PC-3 (cell line): Measurements from ENCODE around the gene NEXN. TPM values are rescaled to one million over a fixed set of nuclear protein-coding genes. Genes with fewer than 3 reads are reported as not detected.

Experiments
- ATAC-seq: fragments of 200-7000 bp; cut with Tn5 transposase; 2 replicates; pipeline ENCODE4 v1.9.1; 2020; ENCODE audit warnings: mild to moderate bottlenecking, moderate library complexity
- BruUV-seq: library from RNA; stranded (reverse); fragments of 400-500 nt; replicated peaks from 2 replicates; lab custom pipeline; 2021; lab: Mats Ljungman, UMichigan
- CTCF ChIA-PET: fragments of 300-600 bp; sonication (Branson Sonifier 250); formaldehyde crosslinking; loops from one replicate; lab custom pipeline; 2022; ENCODE audit warnings: antibody characterized with exemption; lab: Charles Lee
- POLR2A ChIA-PET: fragments of 300-600 bp; sonication (Branson Sonifier 250); formaldehyde crosslinking; loops from one replicate; lab custom pipeline; 2022; ENCODE audit warnings: antibody characterized with exemption; ENCODE audit not compliant: unreplicated experiment; lab: Charles Lee
- DNase-seq: peaks from one replicate; pipeline ENCODE4 v3.0.0-alpha.2; 2015
- H2AFZ ChIP-seq: fragments of 300-600 bp; sonication (generic); 2 replicates; pipeline ENCODE4 v1.6.0; 2016; ENCODE audit warnings: antibody characterized with exemption, low read length
- H3F3A ChIP-seq: fragments of 300-600 bp; sonication (generic); one replicate; pipeline ENCODE4 v1.6.0; 2017; ENCODE audit warnings: antibody characterized with exemption, low read length, control low read depth, mild to moderate bottlenecking; ENCODE audit not compliant: unreplicated experiment
- H3K27ac ChIP-seq: fragments of 300-600 bp; sonication (generic); 2 replicates; pipeline ENCODE4 v1.5.1; 2016; ENCODE audit warnings: mild to moderate bottlenecking, low read length
- H3K27me3 ChIP-seq: fragments of 300-600 bp; sonication (generic); 2 replicates; pipeline ENCODE4 v1.6.1; 2016; ENCODE audit warnings: low read length, mixed read lengths
- H3K36me3 ChIP-seq: fragments of 300-600 bp; sonication (generic); 2 replicates; pipeline ENCODE4 v1.6.1; 2016; ENCODE audit warnings: low read depth, mixed run types, low read length, mixed read lengths
- H3K4me1 ChIP-seq: fragments of 300-600 bp; sonication (generic); 2 replicates; pipeline ENCODE4 v1.5.1; 2016; ENCODE audit warnings: low read length; ENCODE audit not compliant: insufficient read depth
- H3K4me2 ChIP-seq: fragments of 300-600 bp; sonication (generic); 2 replicates; pipeline ENCODE4 v1.6.0; 2016; ENCODE audit warnings: low read length
- H3K4me3 ChIP-seq: fragments of 300-600 bp; sonication (generic); 2 replicates; pipeline ENCODE4 v1.5.1; 2016; ENCODE audit warnings: mild to moderate bottlenecking, low read length, mixed read lengths
- H3K79me2 ChIP-seq: fragments of 300-600 bp; sonication (generic); 2 replicates; pipeline ENCODE4 v1.6.1; 2017; ENCODE audit warnings: low read length, mixed read lengths
- H3K9ac ChIP-seq: fragments of 300-600 bp; sonication (generic); 2 replicates; pipeline ENCODE4 v1.6.0; 2016; ENCODE audit warnings: mild to moderate bottlenecking, low read length
- H3K9me2 ChIP-seq: fragments of 300-600 bp; sonication (generic); replicated peaks from 2 replicates; pipeline ENCODE4 v1.6.1; 2016; ENCODE audit warnings: mixed run types, low read length, mixed read lengths
- H3K9me3 ChIP-seq: fragments of 300-600 bp; sonication (generic); 2 replicates; pipeline ENCODE4 v1.6.1; 2016; ENCODE audit warnings: low read length, mixed read lengths
- H4K20me1 ChIP-seq: fragments of 300-600 bp; sonication (generic); 2 replicates; pipeline ENCODE4 v1.6.1; 2016; ENCODE audit warnings: low read length, mixed read lengths
- CTCF ChIP-seq: fragments of 300-600 bp; sonication (generic); conservative IDR thresholded peaks from 2 replicates; pipeline ENCODE4 v1.5.1; 2017; ENCODE audit warnings: antibody characterized with exemption, low read depth, mild to moderate bottlenecking, low read length
- EZH2 ChIP-seq: fragments of 300-600 bp; sonication (generic); IDR thresholded peaks from one replicate; pipeline ENCODE4 v1.6.1; 2017; ENCODE audit warnings: antibody characterized with exemption, mild to moderate bottlenecking, low read length; ENCODE audit not compliant: unreplicated experiment
- EZH2phosphoT487 ChIP-seq: fragments of 300-600 bp; sonication (generic); IDR thresholded peaks from 2 replicates; pipeline ENCODE4 v1.6.1; 2018; ENCODE audit warnings: mild to moderate bottlenecking, antibody characterized with exemption, low read length, borderline replicate concordance
- intact Hi-C: fragments of 100-400 bp; cut with micrococcal nuclease; formaldehyde crosslinking; loops from 2 replicates; pipeline ENCODE4 v1.9.0; 2023
- total RNA-seq: library from RNA; depleted of rRNA; stranded (reverse); fragments of >200 nt; gene quantifications from 2 replicates; pipeline ENCODE4 v1.2.3, GENCODE V29; 2014

Gene NEXN
- total RNA-seq, 1 experiment from 2014 or later = 3.5 TPM

GRCh38 chr1:77958850-77959249, 70.4 kb downstream of the NEXN start:
- peaks cover 52% of the 10 kb centered on the region for H3K79me2 ChIP-seq

DNA sequence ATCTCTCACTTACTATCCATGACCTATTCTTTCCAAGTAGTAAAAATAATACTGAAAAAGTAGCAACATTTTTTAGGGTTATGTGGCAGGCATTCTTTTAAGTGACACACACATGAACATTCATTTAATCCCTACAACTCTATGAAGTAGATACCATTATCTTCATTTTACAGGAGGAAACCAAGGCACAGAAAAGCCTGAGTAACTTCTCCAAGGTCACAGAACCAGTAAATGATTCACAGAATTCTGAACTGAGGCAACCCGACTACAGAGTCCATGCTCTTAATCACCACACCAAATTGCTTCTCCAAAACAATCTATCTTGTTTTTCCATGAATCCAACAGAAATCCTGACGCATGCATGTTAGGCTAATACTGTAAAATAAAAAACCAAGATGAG, 73.0 kb downstream of the NEXN start:
- ATAC-seq (no peak), DNase-seq (no peak)
- Histone ChIP-seq H3K27ac (no peak overlapping the region), H3K9me2 (no peaks in the 10 kb centered on the region), H2AFZ (no peak overlapping the region), H3K36me3 (peaks cover 94% of the 10 kb centered on the region), H3K79me2 (peaks cover 59% of the 10 kb centered on the region), H3K9me3 (no peaks in the 10 kb centered on the region), H3K27me3 (no peaks in the 10 kb centered on the region), H3K4me1 (peaks cover 6% of the 10 kb centered on the region), H3F3A (peaks cover 8% of the 10 kb centered on the region), H3K9ac (no peak overlapping the region), H4K20me1 (peaks cover 48% of the 10 kb centered on the region), H3K4me2 (no peak overlapping the region), H3K4me3 (no peak overlapping the region)
- intact Hi-C loops = no loop called here
- no TSS peak for BruUV-seq
- ChIA-PET POLR2A (no interaction called here), CTCF (no interaction called here)
- TF ChIP-seq EZH2 (no peak), EZH2phosphoT487 (no peak), CTCF (no peak)

More at GRCh38 chr1:77958850-77959249, 70.4 kb downstream of the NEXN start:
- Histone ChIP-seq H3F3A (peaks cover 13% of the 10 kb centered on the region), H3K4me2 (no peak overlapping the region), H3K27ac (no peak overlapping the region), H3K36me3 (peaks cover 96% of the 10 kb centered on the region), H4K20me1 (peaks cover 47% of the 10 kb centered on the region), H3K9me2 (no peaks in the 10 kb centered on the region), H3K27me3 (no peaks in the 10 kb centered on the region), H3K9me3 (no peaks in the 10 kb centered on the region), H3K4me3 (no peak overlapping the region), H3K9ac (no peak overlapping the region), H3K4me1 (no peaks in the 10 kb centered on the region), H2AFZ (no peak overlapping the region)
- ChIA-PET POLR2A (no interaction called here), CTCF (no interaction called here)
- no peak for TF ChIP-seq EZH2
- no peak for TF ChIP-seq EZH2phosphoT487
- no peak for TF ChIP-seq CTCF
- BruUV-seq = no TSS peak
- intact Hi-C loops = no loop called here
- ATAC-seq = no peak
- no peak for DNase-seq

DNA sequence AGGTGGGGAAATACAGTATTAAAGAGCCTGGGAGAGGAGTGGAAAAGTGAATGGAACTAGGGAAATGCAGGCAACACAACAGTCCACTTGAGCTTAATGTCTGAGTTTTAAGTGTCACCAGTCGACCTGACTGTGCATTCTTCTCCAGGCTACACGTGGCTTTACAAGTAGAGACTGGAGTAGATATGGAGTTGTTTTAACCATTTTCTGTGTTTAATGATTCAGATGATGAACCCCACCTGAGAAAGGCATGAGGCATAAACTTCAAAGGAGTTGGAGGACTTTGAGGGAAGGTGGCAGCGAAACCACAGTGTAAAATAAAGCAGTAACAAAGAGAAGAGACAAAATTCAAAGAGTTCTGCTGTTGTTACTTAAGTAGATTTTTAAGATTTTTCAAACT, 77.9 kb downstream of the NEXN start:
- Histone ChIP-seq H3K27ac (no peak overlapping the region), H3K79me2 (peaks cover 82% of the 10 kb centered on the region), H3K9me3 (no peaks in the 10 kb centered on the region), H3K27me3 (no peaks in the 10 kb centered on the region), H2AFZ (no peak overlapping the region), H3K4me1 (peaks cover 8% of the 10 kb centered on the region), H3K4me2 (no peak overlapping the region), H3K9ac (no peak overlapping the region), H3K36me3 (peaks cover 92% of the 10 kb centered on the region), H4K20me1 (peaks cover 60% of the 10 kb centered on the region), H3K4me3 (no peak overlapping the region), H3K9me2 (no peaks in the 10 kb centered on the region), H3F3A (no peaks in the 10 kb centered on the region)
- ChIA-PET CTCF (interaction anchor here (0.6 kb wide), 1 partner anchor 148 kb away, joined by 4 read pairs; no protein-coding TSS in a partner anchor), POLR2A (interaction anchor here (0.6 kb wide), 1 partner anchor 9 kb away, joined by 10 read pairs; no protein-coding TSS in a partner anchor)
- DNase-seq (no peak), ATAC-seq (no peak)
- no TSS peak for BruUV-seq
- intact Hi-C loops = no loop called here
- no peak for TF ChIP-seq EZH2phosphoT487
- TF ChIP-seq CTCF = no peak
- TF ChIP-seq EZH2 = no peak
